HepG2 (cell line): Measurements from ENCODE around the gene MMP27. TPM values are rescaled to one million over a fixed set of nuclear protein-coding genes. Genes with fewer than 3 reads are reported as not detected.

Experiments used
- ATAC-seq: fragments of 200-7000 bp; cut with Tn5 transposase; 3 replicates; pipeline ENCODE4 v1.9.1; 2020; ENCODE audit warnings: mild to moderate bottlenecking, moderate library complexity
- BruUV-seq: library from RNA; stranded (reverse); fragments of 400-500 nt; replicated peaks from 2 replicates; lab custom pipeline; 2021; lab: Mats Ljungman, UMichigan
- CTCF ChIA-PET: fragments of 300-600 bp; formaldehyde crosslinking; extraction: SDS; loops from one replicate; lab custom pipeline; 2021; ENCODE audit warnings: low total read pairs, inconsistent platforms, low intra/inter-chr PET ratio; lab: Yijun Ruan, JAX
- POLR2A ChIA-PET: fragments of 350-600 bp; sonication (Branson Sonifier 250); formaldehyde crosslinking; loops from one replicate; lab custom pipeline; 2020; ENCODE audit warnings: antibody characterized with exemption, inconsistent platforms; lab: Yijun Ruan, JAX
- DNase-seq: peaks from one replicate; pipeline ENCODE4 v3.0.0-alpha.2; 2015; ENCODE audit warnings: low spot score
- FAIRE-seq: peaks from 3 replicates; lab custom pipeline; 2011; peaks lifted over from hg19 to GRCh38; lab: Jason Lieb, UNC
- H2AFZ ChIP-seq: one replicate; pipeline ENCODE4 v1.6.1; 2011; ENCODE audit warnings: low read length, inconsistent platforms
- H3K27ac ChIP-seq: fragments of 300-600 bp; 3 replicates; pipeline ENCODE4 v1.8.0; 2011; ENCODE audit warnings: mixed run types, mild to moderate bottlenecking, mixed read lengths, low read length, inconsistent platforms; ENCODE audit not compliant: insufficient read depth; ENCODE audit errors: extremely low read length
- H3K27me3 ChIP-seq, 2 experiments: fragments of 200-600 bp in 1 of 2; 2 replicates in 1 of 2; 3 replicates in 1 of 2; pipeline versions ENCODE4 v1.6.0 to v1.8.0; 2011; ENCODE audit warnings: low read length in 2 of 2, mild to moderate bottlenecking in 2 of 2, moderate library complexity in 2 of 2, inconsistent platforms in 1 of 2; ENCODE audit not compliant: insufficient read depth in 2 of 2, control insufficient read depth in 1 of 2
- H3K36me3 ChIP-seq, 2 experiments: fragments of 200-600 bp in 1 of 2; replicated peaks in 1 of 2; 2 replicates in 1 of 2; 3 replicates in 1 of 2; pipeline versions ENCODE4 v1.5.1 to v1.8.0; 2011; ENCODE audit warnings: low read length in 2 of 2, inconsistent platforms in 1 of 2; ENCODE audit not compliant: insufficient read depth in 2 of 2, control insufficient read depth in 1 of 2
- H3K4me1 ChIP-seq: 2 replicates; pipeline ENCODE4 v1.5.1; 2012; ENCODE audit warnings: low read length, inconsistent platforms; ENCODE audit not compliant: insufficient read depth
- H3K4me2 ChIP-seq: 2 replicates; pipeline ENCODE4 v1.6.0; 2011; ENCODE audit warnings: low read depth, low read length, inconsistent platforms
- H3K4me3 ChIP-seq, 3 experiments: fragments of 200-600 bp in 1 of 3; sonication (generic), shearing (Covaris generic) in 1 of 3; replicated peaks in 1 of 3; 2 replicates each; pipeline ENCODE4 v1.5.1; 2011 to 2016; ENCODE audit warnings: low read length in 3 of 3, inconsistent platforms in 2 of 3, low read depth in 2 of 3, mild to moderate bottlenecking in 2 of 3, control low read depth in 1 of 3, mixed read lengths in 1 of 3; ENCODE audit not compliant: insufficient read depth in 1 of 3
- H3K79me2 ChIP-seq: one replicate; pipeline ENCODE4 v1.6.1; 2011; ENCODE audit warnings: low read length, inconsistent platforms; ENCODE audit not compliant: insufficient read depth
- H3K9ac ChIP-seq: 2 replicates; pipeline ENCODE4 v1.6.0; 2011; ENCODE audit warnings: mild to moderate bottlenecking, low read depth, low read length, inconsistent platforms; ENCODE audit not compliant: insufficient read depth
- H3K9me3 ChIP-seq: 2 replicates; pipeline ENCODE4 v1.5.1; 2012; ENCODE audit warnings: mild to moderate bottlenecking, low read length
- H4K20me1 ChIP-seq: 2 replicates; pipeline ENCODE4 v1.6.0; 2011; ENCODE audit warnings: inconsistent platforms, mild to moderate bottlenecking, low read length, moderate library complexity; ENCODE audit not compliant: insufficient read depth
- FIP1L1 ChIP-seq: fragments of 200-400 bp; formaldehyde crosslinking; IDR thresholded peaks from 2 replicates; pipeline ENCODE4 v1.6.1; 2018; ENCODE audit warnings: low read depth, mild to moderate bottlenecking, low read length, moderate library complexity, borderline replicate concordance; ENCODE audit not compliant: insufficient read depth
- FOSL2 ChIP-seq: sonication (generic); formaldehyde crosslinking; IDR thresholded peaks from 2 replicates; pipeline ENCODE4 v1.4.0; 2020; ENCODE audit warnings: missing genetic modification reagents
- JUND ChIP-seq: sonication (generic); formaldehyde crosslinking; IDR thresholded peaks from 2 replicates; pipeline ENCODE4 v1.8.0; 2022; ENCODE audit warnings: mild to moderate bottlenecking, missing genetic modification reagents
- MAFK ChIP-seq, 2 experiments: IDR thresholded peaks in 1 of 2; conservative IDR thresholded peaks in 1 of 2; 2 replicates each; pipeline ENCODE4 v1.6.1; 2011; ENCODE audit warnings: improper control_type of control experiment in 2 of 2, low read length in 2 of 2
- NCOR1 ChIP-seq: fragments of 200-600 bp; sonication (generic); IDR thresholded peaks from 2 replicates; pipeline ENCODE4 v1.7.0; 2017; ENCODE audit warnings: antibody characterized with exemption, low read length, borderline replicate concordance
- NFKB2 ChIP-seq: sonication (generic); formaldehyde crosslinking; IDR thresholded peaks from 2 replicates; pipeline ENCODE4 v1.4.0; 2020; ENCODE audit warnings: missing genetic modification reagents, borderline replicate concordance
- SATB2 ChIP-seq: sonication (generic); formaldehyde crosslinking; IDR thresholded peaks from 2 replicates; pipeline ENCODE4 v1.5.0; 2020; ENCODE audit warnings: missing genetic modification reagents
- SIN3A ChIP-seq: IDR thresholded peaks from 2 replicates; pipeline ENCODE4 v1.6.1; 2011; ENCODE audit warnings: low read depth, mild to moderate bottlenecking, control low read depth, low read length, borderline replicate concordance
- SNRNP70 ChIP-seq: fragments of 200-400 bp; formaldehyde crosslinking; IDR thresholded peaks from 2 replicates; pipeline ENCODE4 v1.6.1; 2017; ENCODE audit warnings: mild to moderate bottlenecking, low read depth, low read length, moderate library complexity
- STAT6 ChIP-seq: sonication (generic); formaldehyde crosslinking; IDR thresholded peaks from 2 replicates; pipeline ENCODE4 v1.4.0; 2020; ENCODE audit warnings: missing genetic modification reagents, mild to moderate bottlenecking, borderline replicate concordance
- ZNF101 ChIP-seq: sonication (generic); formaldehyde crosslinking; IDR thresholded peaks from 2 replicates; pipeline ENCODE4 v1.4.0; 2020; ENCODE audit warnings: mild to moderate bottlenecking, low read depth, missing genetic modification reagents, borderline replicate concordance
- WGBS: methylation state at CpG from one replicate; pipeline ENCODE4 v1.1.6; 2017; ENCODE audit warnings: low lambda C conversion rate; 5-methylcytosine and 5-hydroxymethylcytosine counted together
- in situ Hi-C: cut with HindIII; loops from 2 replicates; pipeline ENCODE4 v1.10.0; 2017; ENCODE audit warnings: low pct_unique_long_range_greater_than_20kb; ENCODE audit not compliant: extremely low pct_ligation_motif_present
- intact Hi-C: fragments of 100-400 bp; cut with micrococcal nuclease; formaldehyde crosslinking; loops from one replicate; pipeline ENCODE4 v1.10.0; 2022; ENCODE audit not compliant: unreplicated experiment
- polyA plus RNA-seq, 8 experiments: library from polyadenylated mRNA; depleted of rRNA in 3 of 8; stranded (reverse) in 7 of 8; unstranded in 1 of 8; fragments of >200 nt; fragmentation: Illumina TruSeq in 4 of 8; extraction: Trizol in 4 of 8; gene quantifications; 2 replicates each; pipeline versions ENCODE4 v1.2.1 to v1.2.3, GENCODE V29; 2011 to 2016; ENCODE audit warnings: low read depth in 4 of 8, missing spikeins in 1 of 8, mixed read lengths in 1 of 8; ENCODE audit not compliant: insufficient read depth in 1 of 8
- total RNA-seq, 5 experiments: library from RNA; depleted of rRNA; stranded (reverse); fragments of >200 nt; fragmentation: Illumina TruSeq; extraction: Trizol; gene quantifications; 2 replicates each; pipeline ENCODE4 v1.2.3, GENCODE V29; 2016; ENCODE audit warnings: low read depth in 1 of 5
- TF ChIP-seq, protein P1 (sequence below): sonication (generic); formaldehyde crosslinking; IDR thresholded peaks from 2 replicates; pipeline ENCODE4 v1.5.0; 2020; ENCODE audit warnings: missing genetic modification reagents, mild to moderate bottlenecking, borderline replicate concordance
- TF ChIP-seq, protein P2 (sequence below): sonication (generic); formaldehyde crosslinking; IDR thresholded peaks from 2 replicates; pipeline ENCODE4 v1.5.0; 2020; ENCODE audit warnings: missing genetic modification reagents
- TF ChIP-seq, protein P3 (sequence below): sonication (generic); formaldehyde crosslinking; IDR thresholded peaks from 2 replicates; pipeline ENCODE4 v1.4.0; 2020; ENCODE audit warnings: low read depth, missing genetic modification reagents

MMP27 gene
- total and polyA plus RNA-seq, 2 of the 13 experiments (the other 11 are each of a cell fraction or from before 2014, with no cell fraction given): not detected

- no peaks in the 10 kb centered on the region for H3K4me1 ChIP-seq
- no peak within 1 kb of the TSS for H2AFZ ChIP-seq
- H3K4me3 ChIP-seq: no peak within 1 kb of the TSS
- ATAC-seq (no peak), DNase-seq (no peak), FAIRE-seq (no peak)
- H3K79me2 ChIP-seq: no peaks in the 10 kb centered on the region
- no TSS peak for BruUV-seq
- H3K27ac ChIP-seq: no peak within 1 kb of the TSS
- H3K4me2 ChIP-seq: no peak within 1 kb of the TSS
- intact Hi-C loops: no loop called here
- in situ Hi-C loops: loop anchor here (25.0 kb wide), 1 partner anchor 212 kb away; no protein-coding TSS in a partner anchor
- ChIA-PET POLR2A (no interaction called here), CTCF (no interaction called here)
- 4% methylated on average over 2 of the region's 2 CpGs for WGBS
- no peaks in the 10 kb centered on the region for H3K27me3 ChIP-seq
- H3K9ac ChIP-seq: no peak within 1 kb of the TSS
- H3K9me3 ChIP-seq: no peaks in the 10 kb centered on the region
- no peaks in the 10 kb centered on the region for H3K36me3 ChIP-seq
- H4K20me1 ChIP-seq: no peaks in the 10 kb centered on the region
- no peak for TF ChIP-seq SNRNP70
- TF ChIP-seq, protein P1, sequence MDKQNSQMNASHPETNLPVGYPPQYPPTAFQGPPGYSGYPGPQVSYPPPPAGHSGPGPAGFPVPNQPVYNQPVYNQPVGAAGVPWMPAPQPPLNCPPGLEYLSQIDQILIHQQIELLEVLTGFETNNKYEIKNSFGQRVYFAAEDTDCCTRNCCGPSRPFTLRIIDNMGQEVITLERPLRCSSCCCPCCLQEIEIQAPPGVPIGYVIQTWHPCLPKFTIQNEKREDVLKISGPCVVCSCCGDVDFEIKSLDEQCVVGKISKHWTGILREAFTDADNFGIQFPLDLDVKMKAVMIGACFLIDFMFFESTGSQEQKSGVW (CRISPR knock-in tag): no peak
- TF ChIP-seq FIP1L1: no peak
- no peak for TF ChIP-seq STAT6 (CRISPR knock-in tag)
- no peak for TF ChIP-seq NFKB2 (CRISPR knock-in tag)
- TF ChIP-seq, protein P2, sequence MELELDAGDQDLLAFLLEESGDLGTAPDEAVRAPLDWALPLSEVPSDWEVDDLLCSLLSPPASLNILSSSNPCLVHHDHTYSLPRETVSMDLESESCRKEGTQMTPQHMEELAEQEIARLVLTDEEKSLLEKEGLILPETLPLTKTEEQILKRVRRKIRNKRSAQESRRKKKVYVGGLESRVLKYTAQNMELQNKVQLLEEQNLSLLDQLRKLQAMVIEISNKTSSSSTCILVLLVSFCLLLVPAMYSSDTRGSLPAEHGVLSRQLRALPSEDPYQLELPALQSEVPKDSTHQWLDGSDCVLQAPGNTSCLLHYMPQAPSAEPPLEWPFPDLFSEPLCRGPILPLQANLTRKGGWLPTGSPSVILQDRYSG (CRISPR knock-in tag): no peak
- no peak for TF ChIP-seq FOSL2 (CRISPR knock-in tag)
- TF ChIP-seq SIN3A: no peak
- no peak for TF ChIP-seq MAFK (conservative IDR thresholded peaks at IDR 0.05 in 1 of 2, IDR thresholded peaks at IDR 0.05 in 1 of 2; ENCODE audit: low read length in 2 of 2)
- TF ChIP-seq NCOR1: no peak
- TF ChIP-seq, protein P3, sequence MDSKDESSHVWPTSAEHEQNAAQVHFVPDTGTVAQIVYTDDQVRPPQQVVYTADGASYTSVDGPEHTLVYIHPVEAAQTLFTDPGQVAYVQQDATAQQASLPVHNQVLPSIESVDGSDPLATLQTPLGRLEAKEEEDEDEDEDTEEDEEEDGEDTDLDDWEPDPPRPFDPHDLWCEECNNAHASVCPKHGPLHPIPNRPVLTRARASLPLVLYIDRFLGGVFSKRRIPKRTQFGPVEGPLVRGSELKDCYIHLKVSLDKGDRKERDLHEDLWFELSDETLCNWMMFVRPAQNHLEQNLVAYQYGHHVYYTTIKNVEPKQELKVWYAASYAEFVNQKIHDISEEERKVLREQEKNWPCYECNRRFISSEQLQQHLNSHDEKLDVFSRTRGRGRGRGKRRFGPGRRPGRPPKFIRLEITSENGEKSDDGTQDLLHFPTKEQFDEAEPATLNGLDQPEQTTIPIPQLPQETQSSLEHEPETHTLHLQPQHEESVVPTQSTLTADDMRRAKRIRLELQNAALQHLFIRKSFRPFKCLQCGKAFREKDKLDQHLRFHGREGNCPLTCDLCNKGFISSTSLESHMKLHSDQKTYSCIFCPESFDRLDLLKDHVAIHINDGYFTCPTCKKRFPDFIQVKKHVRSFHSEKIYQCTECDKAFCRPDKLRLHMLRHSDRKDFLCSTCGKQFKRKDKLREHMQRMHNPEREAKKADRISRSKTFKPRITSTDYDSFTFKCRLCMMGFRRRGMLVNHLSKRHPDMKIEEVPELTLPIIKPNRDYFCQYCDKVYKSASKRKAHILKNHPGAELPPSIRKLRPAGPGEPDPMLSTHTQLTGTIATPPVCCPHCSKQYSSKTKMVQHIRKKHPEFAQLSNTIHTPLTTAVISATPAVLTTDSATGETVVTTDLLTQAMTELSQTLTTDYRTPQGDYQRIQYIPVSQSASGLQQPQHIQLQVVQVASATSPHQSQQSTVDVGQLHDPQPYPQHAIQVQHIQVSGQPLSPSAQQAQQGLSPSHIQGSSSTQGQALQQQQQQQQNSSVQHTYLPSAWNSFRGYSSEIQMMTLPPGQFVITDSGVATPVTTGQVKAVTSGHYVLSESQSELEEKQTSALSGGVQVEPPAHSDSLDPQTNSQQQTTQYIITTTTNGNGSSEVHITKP (CRISPR knock-in tag): no peak
- TF ChIP-seq SATB2 (CRISPR knock-in tag): no peak
- no peak for TF ChIP-seq ZNF101 (CRISPR knock-in tag)
- no peak for TF ChIP-seq JUND (CRISPR knock-in tag)
Measured at GRCh38 chr11:102724904-102725500, 19.4 kb upstream of the MMP27 start, which contains the start of gene MMP8. Gene MMP8, minus strand, starts transcription at chr11:102724954. Its CDS starts 99 bp downstream, at chr11:102724855.
